Panc1 (cell line): ENCODE data around the gene FGF14. TPM values are rescaled to one million over a fixed set of nuclear protein-coding genes. Genes with fewer than 3 reads are reported as not detected.

Source experiments
- ATAC-seq: fragments of 200-7000 bp; cut with Tn5 transposase; 2 replicates; pipeline ENCODE4 v1.9.1; 2020; ENCODE audit warnings: mild to moderate bottlenecking, moderate library complexity
- BruUV-seq: library from RNA; stranded (reverse); fragments of 400-500 nt; replicated peaks from 2 replicates; lab custom pipeline; 2021; lab: Mats Ljungman, UMichigan
- CTCF ChIA-PET: fragments of 300-600 bp; sonication (Branson Sonifier 250); formaldehyde crosslinking; loops from one replicate; lab custom pipeline; 2022; ENCODE audit warnings: antibody characterized with exemption; lab: Charles Lee
- POLR2A ChIA-PET: fragments of 300-600 bp; sonication (Branson Sonifier 250); formaldehyde crosslinking; loops from one replicate; lab custom pipeline; 2022; ENCODE audit warnings: antibody characterized with exemption; lab: Charles Lee
- DNase-seq: peaks from one replicate; pipeline ENCODE4 v3.0.0-alpha.2; 2010; ENCODE audit warnings: low read depth, low spot score
- H3K27ac ChIP-seq: 2 replicates; pipeline ENCODE4 v1.5.1; 2011; ENCODE audit warnings: mild to moderate bottlenecking, low read length, inconsistent platforms
- H3K27me3 ChIP-seq: fragments of 200-500 bp; sonication (Bioruptor generic); 2 replicates; pipeline ENCODE4 v1.6.0; 2014; ENCODE audit warnings: low read length, inconsistent platforms; ENCODE audit not compliant: control insufficient read depth, insufficient read depth
- H3K36me3 ChIP-seq: fragments of 200-500 bp; sonication (Bioruptor generic); 2 replicates; pipeline ENCODE4 v1.5.1; 2014; ENCODE audit warnings: inconsistent platforms, mild to moderate bottlenecking, low read length, moderate library complexity; ENCODE audit not compliant: control insufficient read depth, insufficient read depth
- H3K4me1 ChIP-seq: 2 replicates; pipeline ENCODE4 v1.5.1; 2011; ENCODE audit warnings: inconsistent platforms, mild to moderate bottlenecking, low read length, moderate library complexity; ENCODE audit not compliant: control insufficient read depth, insufficient read depth
- H3K4me3 ChIP-seq, 2 experiments: 2 replicates each; pipeline ENCODE4 v1.5.1; 2011 to 2012; ENCODE audit warnings: low read depth in 2 of 2, low read length in 2 of 2, mild to moderate bottlenecking in 2 of 2, inconsistent platforms in 1 of 2, moderate library complexity in 1 of 2
- H3K9me3 ChIP-seq: fragments of 200-500 bp; sonication (Bioruptor generic); 2 replicates; pipeline ENCODE4 v1.5.1; 2014; ENCODE audit warnings: low read depth, mild to moderate bottlenecking, inconsistent platforms, low read length, moderate library complexity; ENCODE audit not compliant: control insufficient read depth, insufficient read depth
- CTCF ChIP-seq: fragments of 450-650 bp; IDR thresholded peaks from 2 replicates; pipeline ENCODE4 v1.5.1; 2017; ENCODE audit warnings: mild to moderate bottlenecking
- POLR2AphosphoS5 ChIP-seq: IDR thresholded peaks from 2 replicates; pipeline ENCODE4 v1.6.1; 2012; ENCODE audit warnings: mild to moderate bottlenecking, low read depth, low read length, moderate library complexity
- REST ChIP-seq, 2 experiments: IDR thresholded peaks; 2 replicates each; pipeline ENCODE4 v1.6.1; 2011 to 2012; ENCODE audit warnings: low read depth in 2 of 2, control low read depth in 1 of 2, low read length in 1 of 2, mild to moderate bottlenecking in 1 of 2, moderate library complexity in 1 of 2; ENCODE audit not compliant: insufficient read depth in 1 of 2
- SIN3A ChIP-seq: IDR thresholded peaks from 2 replicates; pipeline ENCODE4 v1.6.1; 2012; ENCODE audit warnings: low read depth, mild to moderate bottlenecking, low read length, moderate library complexity, borderline replicate concordance; ENCODE audit not compliant: insufficient read depth
- TCF7L2 ChIP-seq: IDR thresholded peaks from 2 replicates; pipeline ENCODE4 v1.6.1; 2011; ENCODE audit warnings: mild to moderate bottlenecking, low read depth, low read length, inconsistent platforms
- in situ Hi-C: cut with HindIII; loops from 2 replicates; pipeline ENCODE4 v1.10.0; 2016; ENCODE audit warnings: low sequenced_read_pairs, low pct_unique_long_range_greater_than_20kb
- intact Hi-C: fragments of 100-400 bp; cut with micrococcal nuclease; formaldehyde crosslinking; loops from one replicate; pipeline ENCODE4 v1.10.0; 2022; ENCODE audit not compliant: unreplicated experiment
- total RNA-seq: library from RNA; stranded (reverse); gene quantifications from one replicate; pipeline ENCODE4 v1.2.1, GENCODE V29; 2021; ENCODE audit not compliant: unreplicated experiment

FGF14 gene
- total RNA-seq, 1 experiment from 2014 or later: 0.03 TPM

GRCh38 chr13:102203718-102204117 lies 198.1 kb downstream of the FGF14 start:
- POLR2A ChIA-PET: no interaction called here
- in situ Hi-C loops: no loop called here
- CTCF ChIA-PET: no interaction called here
- no peak overlapping the region for H3K27ac ChIP-seq
- intact Hi-C loops: no loop called here
- ATAC-seq (no peak), DNase-seq (no peak)
- no peak overlapping the region for H3K4me3 ChIP-seq
- no peaks in the 10 kb centered on the region for H3K36me3 ChIP-seq
- H3K4me1 ChIP-seq: no peaks in the 10 kb centered on the region
- H3K27me3 ChIP-seq: no peaks in the 10 kb centered on the region
- BruUV-seq: no TSS peak
- TF ChIP-seq SIN3A: no peak
- no peak for TF ChIP-seq POLR2AphosphoS5
- no peak for TF ChIP-seq CTCF
- TF ChIP-seq TCF7L2: no peak
- TF ChIP-seq REST (IDR thresholded peaks at IDR 0.05; ENCODE audit: insufficient read depth in 1 of 2, low read depth in 2 of 2, low read length in 1 of 2): no peak
- H3K9me3 ChIP-seq: no peaks in the 10 kb centered on the region

GRCh38 chr13:102198418-102199311 lies 203.2 kb downstream of the FGF14 start:
- CTCF ChIA-PET: no interaction called here
- Histone ChIP-seq H3K4me3 (no peak overlapping the region), H3K4me1 (no peaks in the 10 kb centered on the region), H3K9me3 (no peaks in the 10 kb centered on the region), H3K36me3 (no peaks in the 10 kb centered on the region), H3K27ac (no peak overlapping the region), H3K27me3 (no peaks in the 10 kb centered on the region)
- no TSS peak for BruUV-seq
- DNase-seq: no peak
- no peak for ATAC-seq
- TF ChIP-seq POLR2AphosphoS5 (no peak), REST (IDR thresholded peaks at IDR 0.05; ENCODE audit: insufficient read depth in 1 of 2, low read depth in 2 of 2, low read length in 1 of 2) (no peak), TCF7L2 (no peak), CTCF (no peak), SIN3A (no peak)
- in situ Hi-C loops (no loop called here), intact Hi-C loops (loop anchor here (10.0 kb wide), 1 partner anchor 356 kb away; no protein-coding TSS in a partner anchor)
- POLR2A ChIA-PET: no interaction called here
